GM13977 (cell line): Measurements from ENCODE around the gene SMYD3.
A peak's percentile ranks its signal among the peaks of the same experiment; 100 is the strongest.

Source experiments
- DNase-seq: peaks from one replicate; pipeline ENCODE4 v3.0.0; 2012; ENCODE audit warnings: low spot score
- CTCF ChIP-seq: IDR thresholded peaks from 2 replicates; pipeline ENCODE4 v1.5.1; 2012; ENCODE audit warnings: mild to moderate bottlenecking, control low read depth; ENCODE audit not compliant: insufficient read depth; ENCODE audit errors: extremely low read depth, missing control alignments
- in situ Hi-C: fragments of 300-500 bp; cut with MboI; formaldehyde crosslinking; loops from one replicate; pipeline ENCODE4 v1.12.0; 2022; ENCODE audit warnings: low sequenced_read_pairs, low pct_unique_long_range_greater_than_20kb, mixed read lengths, inconsistent platforms; ENCODE audit not compliant: unreplicated experiment

SMYD3 gene

DNA sequence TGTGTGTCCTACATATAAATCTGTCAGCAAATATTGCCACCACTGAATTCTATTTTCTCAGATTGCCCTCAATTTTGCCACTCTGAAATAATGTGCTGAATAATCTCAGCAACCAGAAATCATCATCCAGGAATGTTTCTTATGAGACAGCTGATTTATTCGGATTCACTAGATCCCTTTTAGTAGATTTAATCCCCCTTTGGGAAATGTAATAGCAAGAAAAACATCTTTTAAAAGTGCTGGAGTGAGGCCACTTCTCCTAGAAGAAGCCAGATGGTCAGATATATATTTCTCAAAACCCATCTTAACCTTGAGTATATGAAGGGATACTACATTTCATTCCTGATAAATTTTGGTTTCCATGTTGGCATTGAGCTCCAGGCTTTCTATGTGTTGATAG is 327.7 kb downstream of the SMYD3 start:
- in situ Hi-C loops = no loop called here
- TF ChIP-seq CTCF = no peak

DNA sequence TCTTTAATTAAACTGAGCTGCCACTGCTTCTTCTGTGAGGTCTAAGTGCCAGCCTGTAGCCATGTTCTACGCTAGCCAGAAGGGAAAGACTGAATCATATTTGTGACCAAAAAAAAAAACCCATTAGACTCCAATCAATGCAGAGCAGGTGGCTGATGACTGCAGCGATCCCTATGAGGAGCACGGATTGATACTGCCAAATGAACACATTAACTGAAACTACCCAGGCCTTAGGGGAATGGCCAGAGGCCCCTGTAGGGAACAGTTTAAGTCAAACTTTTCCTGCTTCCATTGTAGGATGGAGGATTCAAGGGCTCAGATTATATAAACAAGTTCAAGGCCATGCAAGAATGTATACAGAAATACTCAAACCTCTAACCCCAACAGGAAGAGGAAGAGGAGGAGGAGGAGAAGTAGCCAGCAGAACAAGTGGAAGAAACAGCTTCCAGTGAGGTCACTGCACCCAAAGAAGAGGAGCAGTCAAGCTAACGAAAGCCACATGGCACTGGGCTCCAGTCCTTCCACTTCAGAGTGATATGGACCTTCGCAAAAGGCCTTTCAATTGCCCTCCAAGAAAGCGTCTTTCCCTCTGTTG is 328.3 kb downstream of the SMYD3 start:
- no peak for DNase-seq
- in situ Hi-C loops = no loop called here
- TF ChIP-seq CTCF = no peak

More for the DNA sequence above, 327.7 kb downstream of the SMYD3 start:
- no peak for DNase-seq

GRCh38 chr1:246176126-246177024 is 330.7 kb downstream of the SMYD3 start:
- TF ChIP-seq CTCF = no peak
- in situ Hi-C loops = no loop called here
- DNase-seq = no peak

DNA sequence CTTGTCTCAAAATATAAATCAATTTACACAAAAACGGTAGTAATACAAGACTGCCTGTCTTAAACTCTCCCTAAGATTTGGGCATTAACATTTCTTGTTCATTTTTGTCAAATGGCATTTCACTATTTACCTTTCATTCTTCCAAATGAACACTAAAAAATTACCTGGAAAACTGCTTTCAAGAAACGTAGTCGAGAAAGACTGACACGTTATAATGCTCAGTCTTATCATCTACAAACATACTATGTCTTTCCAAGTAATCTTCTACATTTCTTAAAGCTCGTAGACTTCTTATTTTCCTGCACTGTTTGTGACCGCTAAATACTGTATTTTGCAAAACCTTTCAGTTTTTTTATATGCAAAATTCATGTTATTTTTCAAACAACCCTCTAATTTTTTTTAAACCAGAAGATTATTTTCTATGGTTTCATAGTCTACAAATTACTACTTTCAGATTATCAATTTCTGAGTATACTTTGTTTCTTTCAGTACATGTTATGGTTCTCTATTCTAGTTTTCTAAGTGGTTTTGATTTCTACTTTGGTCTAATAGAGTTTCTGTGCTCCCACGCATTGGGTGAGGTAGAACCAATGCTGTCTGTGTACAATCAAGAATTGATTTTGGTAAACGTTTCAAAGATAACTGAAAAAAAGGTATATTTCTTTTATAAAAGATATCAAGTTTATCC is 336.4 kb downstream of the SMYD3 start:
- DNase-seq = peak; percentile 21
- in situ Hi-C loops = no loop called here
- no peak for TF ChIP-seq CTCF

DNA sequence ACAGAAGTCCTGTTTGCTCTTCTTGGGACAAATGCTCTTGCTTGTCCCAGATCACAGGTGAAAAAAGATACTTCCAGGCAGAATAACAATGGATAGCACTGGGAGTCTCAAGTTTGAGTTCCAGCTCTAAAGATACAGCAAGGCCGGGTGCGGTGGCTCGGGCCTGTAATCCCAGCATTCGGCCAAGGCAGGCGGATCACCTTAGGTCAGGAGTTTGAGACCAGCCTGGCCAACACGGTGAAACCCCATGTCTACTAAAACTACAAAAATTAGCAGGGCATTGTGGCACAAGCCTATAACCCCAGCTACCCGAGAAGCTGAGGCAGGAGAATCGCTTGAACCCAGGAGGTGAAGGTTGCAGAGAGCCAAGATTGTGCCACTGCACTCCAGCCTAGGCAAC is 337.6 kb downstream of the SMYD3 start:
- in situ Hi-C loops = no loop called here
- no peak for TF ChIP-seq CTCF
- DNase-seq = no peak

- no peak for DNase-seq
- in situ Hi-C loops = no loop called here
- TF ChIP-seq CTCF = no peak
Observed at GRCh38 chr1:246169019-246169418, 338.1 kb downstream of the SMYD3 start.
